DND-41 (cell line): ENCODE data around the gene C10orf105.

Experiments used
- ATAC-seq: fragments of 200-7000 bp; cut with Tn5 transposase; 3 replicates; pipeline ENCODE4 v1.9.1; 2021; ENCODE audit warnings: low read depth; ENCODE audit not compliant: insufficient read depth
- DNase-seq: peaks from one replicate; pipeline ENCODE4 v3.0.0-alpha.2; 2020
- H2AFZ ChIP-seq: 2 replicates; pipeline ENCODE4 v1.6.0; 2012; ENCODE audit warnings: low read depth, low read length
- H3K27ac ChIP-seq: 2 replicates; pipeline ENCODE4 v1.5.1; 2012; ENCODE audit warnings: low read length, inconsistent platforms
- H3K27me3 ChIP-seq: fragments of 200-600 bp; sonication (generic); 2 replicates; pipeline ENCODE4 v1.6.0; 2012; ENCODE audit warnings: low read length, mild to moderate bottlenecking, inconsistent platforms; ENCODE audit not compliant: insufficient read depth, poor library complexity
- H3K36me3 ChIP-seq: 2 replicates; pipeline ENCODE4 v1.5.1; 2012; ENCODE audit warnings: low read length, inconsistent platforms; ENCODE audit not compliant: insufficient read depth
- H3K4me1 ChIP-seq: 2 replicates; pipeline ENCODE4 v1.5.1; 2012; ENCODE audit warnings: mild to moderate bottlenecking, low read length; ENCODE audit not compliant: insufficient read depth
- H3K4me2 ChIP-seq: 2 replicates; pipeline ENCODE4 v1.6.0; 2012; ENCODE audit warnings: mild to moderate bottlenecking, moderate library complexity, low read length, inconsistent platforms; ENCODE audit not compliant: insufficient read depth
- H3K4me3 ChIP-seq, 2 experiments: fragments of 200-600 bp in 1 of 2; shearing (Covaris generic) in 1 of 2; 2 replicates each; pipeline ENCODE4 v1.5.1; 2012 to 2016; ENCODE audit warnings: inconsistent platforms in 2 of 2, low read length in 2 of 2, mild to moderate bottlenecking in 2 of 2, low read depth in 1 of 2, moderate library complexity in 1 of 2
- H3K79me2 ChIP-seq: 2 replicates; pipeline ENCODE4 v1.6.0; 2012; ENCODE audit warnings: low read length, inconsistent platforms; ENCODE audit not compliant: insufficient read depth
- H3K9ac ChIP-seq: 2 replicates; pipeline ENCODE4 v1.6.0; 2012; ENCODE audit warnings: low read depth, mild to moderate bottlenecking, inconsistent platforms, low read length, moderate library complexity
- H3K9me3 ChIP-seq: 2 replicates; pipeline ENCODE4 v1.5.1; 2012; ENCODE audit warnings: low read length, moderate library complexity, mild to moderate bottlenecking, inconsistent platforms; ENCODE audit not compliant: insufficient read depth, severe bottlenecking
- H4K20me1 ChIP-seq: 2 replicates; pipeline ENCODE4 v1.6.0; 2012; ENCODE audit warnings: low read length; ENCODE audit not compliant: insufficient read depth
- EZH2 ChIP-seq: IDR thresholded peaks from 3 replicates; pipeline ENCODE4 v1.6.1; 2012; ENCODE audit warnings: borderline replicate concordance, low read depth, mild to moderate bottlenecking, moderate library complexity, low read length, inconsistent platforms; ENCODE audit not compliant: severe bottlenecking
- TF ChIP-seq, protein P1 (sequence below): IDR thresholded peaks from 2 replicates; pipeline ENCODE4 v1.5.1; 2012; ENCODE audit warnings: borderline replicate concordance, low read length, moderate library complexity, mild to moderate bottlenecking; ENCODE audit not compliant: poor library complexity, severe bottlenecking; ENCODE audit errors: extremely low read depth

C10orf105 gene

GRCh38 chr10:71694039-71694501, 25.5 kb downstream of the C10orf105 start:
- Histone ChIP-seq H3K36me3 (no peaks in the 10 kb centered on the region), H3K4me3 (no peak overlapping the region), H3K9me3 (no peaks in the 10 kb centered on the region), H3K4me1 (peaks cover 4% of the 10 kb centered on the region; the same call in 1 of the 2 replicates), H2AFZ (no peak overlapping the region), H3K79me2 (no peaks in the 10 kb centered on the region), H3K27ac (no peak overlapping the region), H3K27me3 (no peaks in the 10 kb centered on the region), H3K9ac (no peak overlapping the region), H4K20me1 (no peaks in the 10 kb centered on the region), H3K4me2 (no peak overlapping the region)
- ATAC-seq = no peak
- no peak for DNase-seq
- TF ChIP-seq, protein P1, sequence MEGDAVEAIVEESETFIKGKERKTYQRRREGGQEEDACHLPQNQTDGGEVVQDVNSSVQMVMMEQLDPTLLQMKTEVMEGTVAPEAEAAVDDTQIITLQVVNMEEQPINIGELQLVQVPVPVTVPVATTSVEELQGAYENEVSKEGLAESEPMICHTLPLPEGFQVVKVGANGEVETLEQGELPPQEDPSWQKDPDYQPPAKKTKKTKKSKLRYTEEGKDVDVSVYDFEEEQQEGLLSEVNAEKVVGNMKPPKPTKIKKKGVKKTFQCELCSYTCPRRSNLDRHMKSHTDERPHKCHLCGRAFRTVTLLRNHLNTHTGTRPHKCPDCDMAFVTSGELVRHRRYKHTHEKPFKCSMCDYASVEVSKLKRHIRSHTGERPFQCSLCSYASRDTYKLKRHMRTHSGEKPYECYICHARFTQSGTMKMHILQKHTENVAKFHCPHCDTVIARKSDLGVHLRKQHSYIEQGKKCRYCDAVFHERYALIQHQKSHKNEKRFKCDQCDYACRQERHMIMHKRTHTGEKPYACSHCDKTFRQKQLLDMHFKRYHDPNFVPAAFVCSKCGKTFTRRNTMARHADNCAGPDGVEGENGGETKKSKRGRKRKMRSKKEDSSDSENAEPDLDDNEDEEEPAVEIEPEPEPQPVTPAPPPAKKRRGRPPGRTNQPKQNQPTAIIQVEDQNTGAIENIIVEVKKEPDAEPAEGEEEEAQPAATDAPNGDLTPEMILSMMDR = no peak
- TF ChIP-seq EZH2 = no peak

- no peaks in the 10 kb centered on the region for H3K27me3 ChIP-seq
- no peak overlapping the region for H3K27ac ChIP-seq
- no peak overlapping the region for H2AFZ ChIP-seq
- H3K36me3 ChIP-seq = no peaks in the 10 kb centered on the region
- DNase-seq (no peak), ATAC-seq (no peak)
- H3K79me2 ChIP-seq = no peaks in the 10 kb centered on the region
- no peak overlapping the region for H3K9ac ChIP-seq
- no peaks in the 10 kb centered on the region for H3K9me3 ChIP-seq
- peaks cover 4% of the 10 kb centered on the region; the same call in 1 of the 2 replicates for H3K4me1 ChIP-seq
- H3K4me3 ChIP-seq = no peak overlapping the region
- no peaks in the 10 kb centered on the region for H4K20me1 ChIP-seq
- TF ChIP-seq, protein P1 = no peak
- TF ChIP-seq EZH2 = no peak
- H3K4me2 ChIP-seq = no peak overlapping the region
Measured at GRCh38 chr10:71693377-71693776, 26.2 kb downstream of the C10orf105 start.

GRCh38 chr10:71692598-71693306, 26.8 kb downstream of the C10orf105 start:
- H3K36me3 ChIP-seq = no peaks in the 10 kb centered on the region
- DNase-seq (no peak), ATAC-seq (no peak)
- H3K27me3 ChIP-seq = no peaks in the 10 kb centered on the region
- H3K4me3 ChIP-seq = no peak overlapping the region
- no peak overlapping the region for H2AFZ ChIP-seq
- peaks cover 4% of the 10 kb centered on the region; the same call in 1 of the 2 replicates for H3K4me1 ChIP-seq
- H3K9me3 ChIP-seq = no peaks in the 10 kb centered on the region
- H3K79me2 ChIP-seq = no peaks in the 10 kb centered on the region
- H3K4me2 ChIP-seq = no peak overlapping the region
- no peak overlapping the region for H3K9ac ChIP-seq
- no peak overlapping the region for H3K27ac ChIP-seq
- no peaks in the 10 kb centered on the region for H4K20me1 ChIP-seq
- TF ChIP-seq EZH2 = no peak
- TF ChIP-seq, protein P1 = no peak
